NCI-H510A (cell line): ENCODE measurements around the gene SPRYD7.
"Not testable (repeated sequence)": the region's sequence is repeated elsewhere in the genome, so short reads cannot be mapped to it uniquely, and the experiment has no call there.

Experiments used
- DNase-seq: peaks from one replicate; lab custom pipeline; 2025; lab: John Stamatoyannopoulos, UW

Gene SPRYD7

GRCh38 chr13:49932868-49933267 lies 3.3 kb downstream of the SPRYD7 start:
- no peak for DNase-seq

GRCh38 chr13:49932066-49932465 lies 4.1 kb downstream of the SPRYD7 start:
- no peak for DNase-seq

- no peak for DNase-seq
Observed at GRCh38 chr13:49927755-49928154, 8.4 kb downstream of the SPRYD7 start.

- DNase-seq, result no peak
Observed at GRCh38 chr13:49925881-49926418, 10.2 kb downstream of the SPRYD7 start.

- DNase-seq, result no peak
Observed at GRCh38 chr13:49922301-49922700, 13.8 kb downstream of the SPRYD7 start.

GRCh38 chr13:49920969-49921368 lies 15.2 kb downstream of the SPRYD7 start:
- DNase-seq, result not testable (repeated sequence)

GRCh38 chr13:49918106-49918505 lies 18.0 kb downstream of the SPRYD7 start:
- not testable (repeated sequence) for DNase-seq

- DNase-seq, result no peak
Observed at GRCh38 chr13:49914947-49915346, 21.2 kb downstream of the SPRYD7 start.

GRCh38 chr13:49908637-49909036 lies 27.5 kb downstream of the SPRYD7 start:
- DNase-seq, result no peak

GRCh38 chr13:49904729-49905456 lies 31.2 kb downstream of the SPRYD7 start:
- no peak for DNase-seq

- no peak for DNase-seq
Observed at GRCh38 chr13:49898792-49899191, 37.3 kb downstream of the SPRYD7 start.

GRCh38 chr13:49897713-49898112 lies 38.4 kb downstream of the SPRYD7 start:
- DNase-seq, result no peak

- DNase-seq, result no peak
Observed at GRCh38 chr13:49895826-49896225, 40.3 kb downstream of the SPRYD7 start.

GRCh38 chr13:49893591-49893990 lies 42.5 kb downstream of the SPRYD7 start:
- DNase-seq, result no peak

GRCh38 chr13:49890376-49890775 lies 45.8 kb downstream of the SPRYD7 start:
- DNase-seq, result no peak

- DNase-seq, result no peak
Observed at GRCh38 chr13:49878682-49879081, 57.5 kb downstream of the SPRYD7 start.

GRCh38 chr13:49877629-49878218 lies 58.4 kb downstream of the SPRYD7 start:
- no peak for DNase-seq

GRCh38 chr13:49874430-49874829 lies 61.7 kb downstream of the SPRYD7 start:
- no peak for DNase-seq

GRCh38 chr13:49869519-49869918 lies 66.6 kb downstream of the SPRYD7 start:
- DNase-seq, result no peak

GRCh38 chr13:49867834-49868233 lies 68.3 kb downstream of the SPRYD7 start:
- no peak for DNase-seq

- no peak for DNase-seq
Observed at GRCh38 chr13:49865218-49865617, 70.9 kb downstream of the SPRYD7 start.

GRCh38 chr13:49864509-49864908 lies 71.6 kb downstream of the SPRYD7 start:
- DNase-seq, result no peak
